GM13976 (cell line): ENCODE data around the gene GRM4.

Source experiments
- DNase-seq: peaks from one replicate; pipeline ENCODE4 v3.0.0; 2012; ENCODE audit warnings: low spot score
- in situ Hi-C: fragments of 300-500 bp; cut with MboI; formaldehyde crosslinking; loops from one replicate; pipeline ENCODE4 v1.12.0; 2022; ENCODE audit warnings: low sequenced_read_pairs, mixed read lengths, inconsistent platforms; ENCODE audit not compliant: unreplicated experiment
- TF ChIP-seq, protein P1 (sequence below): IDR thresholded peaks from 2 replicates; pipeline ENCODE4 v1.5.1; 2012; ENCODE audit warnings: borderline replicate concordance, mild to moderate bottlenecking; ENCODE audit not compliant: insufficient read depth; ENCODE audit errors: extremely low read depth, missing control alignments, control extremely low read depth

The GRM4 gene

DNA sequence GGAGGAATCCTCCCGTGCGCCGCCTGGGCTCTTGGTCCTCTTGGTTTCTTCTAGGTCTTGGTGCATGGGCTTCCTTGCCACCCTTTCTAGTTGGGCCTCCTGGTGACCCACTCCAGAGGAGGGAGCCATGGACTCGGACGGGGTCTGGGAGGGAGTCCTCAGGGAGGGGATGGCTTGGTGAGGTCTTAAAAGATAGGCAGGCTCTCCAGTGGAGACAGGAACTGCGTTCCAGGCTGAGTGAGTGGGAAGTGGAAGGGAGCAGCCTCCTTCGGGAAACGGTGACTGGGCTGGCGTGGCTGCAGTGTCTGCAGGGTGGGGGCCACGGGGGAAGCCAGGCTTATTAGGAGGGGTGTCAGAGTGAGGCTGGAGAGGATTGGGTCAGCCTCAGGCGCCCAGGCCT, 152.8 kb downstream of the GRM4 start:
- no peak for DNase-seq
- in situ Hi-C loops = no loop called here
- TF ChIP-seq, protein P1, sequence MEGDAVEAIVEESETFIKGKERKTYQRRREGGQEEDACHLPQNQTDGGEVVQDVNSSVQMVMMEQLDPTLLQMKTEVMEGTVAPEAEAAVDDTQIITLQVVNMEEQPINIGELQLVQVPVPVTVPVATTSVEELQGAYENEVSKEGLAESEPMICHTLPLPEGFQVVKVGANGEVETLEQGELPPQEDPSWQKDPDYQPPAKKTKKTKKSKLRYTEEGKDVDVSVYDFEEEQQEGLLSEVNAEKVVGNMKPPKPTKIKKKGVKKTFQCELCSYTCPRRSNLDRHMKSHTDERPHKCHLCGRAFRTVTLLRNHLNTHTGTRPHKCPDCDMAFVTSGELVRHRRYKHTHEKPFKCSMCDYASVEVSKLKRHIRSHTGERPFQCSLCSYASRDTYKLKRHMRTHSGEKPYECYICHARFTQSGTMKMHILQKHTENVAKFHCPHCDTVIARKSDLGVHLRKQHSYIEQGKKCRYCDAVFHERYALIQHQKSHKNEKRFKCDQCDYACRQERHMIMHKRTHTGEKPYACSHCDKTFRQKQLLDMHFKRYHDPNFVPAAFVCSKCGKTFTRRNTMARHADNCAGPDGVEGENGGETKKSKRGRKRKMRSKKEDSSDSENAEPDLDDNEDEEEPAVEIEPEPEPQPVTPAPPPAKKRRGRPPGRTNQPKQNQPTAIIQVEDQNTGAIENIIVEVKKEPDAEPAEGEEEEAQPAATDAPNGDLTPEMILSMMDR = no peak

DNA sequence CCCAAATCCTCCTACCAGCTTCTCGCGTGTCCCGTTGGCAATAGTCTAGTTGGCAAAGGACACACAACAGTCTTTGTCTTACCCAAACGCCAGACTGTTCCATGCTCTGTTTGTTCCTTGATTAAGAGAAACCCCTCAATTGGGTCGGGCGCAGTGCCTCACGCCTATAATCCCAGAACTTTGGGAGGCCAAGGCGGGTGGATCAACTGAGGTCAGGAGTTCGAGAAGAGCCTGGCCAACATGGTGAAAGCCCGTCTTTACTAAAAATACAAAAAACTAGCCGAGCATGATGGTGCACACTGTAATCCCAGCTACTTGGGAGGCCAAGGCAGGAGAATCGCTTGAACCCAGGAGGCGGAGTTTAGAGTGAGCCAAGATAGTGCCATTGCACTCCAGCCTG, 153.7 kb downstream of the GRM4 start:
- TF ChIP-seq, protein P1 = no peak
- in situ Hi-C loops = no loop called here
- DNase-seq = no peak

DNA sequence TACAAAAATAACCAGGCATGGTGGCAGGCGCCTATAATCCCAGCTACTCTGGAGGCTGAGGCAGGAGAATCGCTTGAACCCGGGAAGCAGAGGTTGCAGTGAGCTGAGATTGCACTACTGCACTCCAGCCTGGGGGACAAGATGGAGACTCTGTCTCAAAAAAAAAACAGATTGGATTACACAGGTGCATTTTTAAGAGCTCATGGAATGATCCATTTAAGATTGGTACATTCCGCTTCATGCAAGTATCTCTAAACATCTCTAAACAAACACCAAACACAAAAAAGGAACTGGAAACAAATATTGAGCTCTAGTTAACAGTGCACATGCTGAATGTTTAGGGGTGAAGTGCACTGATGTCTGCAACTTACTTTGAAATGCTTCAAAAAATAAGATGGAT, 154.3 kb downstream of the GRM4 start:
- no peak for DNase-seq
- in situ Hi-C loops = no loop called here
- TF ChIP-seq, protein P1 = no peak

DNA sequence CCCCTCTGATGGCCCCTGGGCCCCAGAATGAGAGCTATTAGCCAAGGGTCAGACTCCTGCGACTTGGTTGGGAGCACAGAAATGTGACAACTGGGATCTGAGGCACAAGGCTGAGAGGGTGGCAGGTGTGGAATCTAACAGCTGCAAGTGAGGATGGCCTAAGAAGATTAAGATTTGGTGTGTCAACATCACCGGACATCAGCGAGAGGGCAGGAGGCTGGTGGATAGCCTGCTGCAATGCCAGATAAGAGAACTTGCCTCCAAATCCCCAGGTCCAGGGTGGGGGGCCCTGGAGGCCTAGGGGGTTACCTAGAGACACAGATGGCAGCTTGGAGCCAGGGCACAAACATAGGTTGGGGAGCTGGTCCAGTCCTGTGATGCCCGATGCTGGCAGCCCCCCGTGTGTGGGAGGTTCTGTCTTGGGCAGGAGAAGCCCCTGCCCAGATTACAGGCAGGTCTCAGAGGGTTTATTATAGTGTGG, 155.8 kb downstream of the GRM4 start:
- in situ Hi-C loops = no loop called here
- TF ChIP-seq, protein P1 = no peak
- DNase-seq = no peak

DNA sequence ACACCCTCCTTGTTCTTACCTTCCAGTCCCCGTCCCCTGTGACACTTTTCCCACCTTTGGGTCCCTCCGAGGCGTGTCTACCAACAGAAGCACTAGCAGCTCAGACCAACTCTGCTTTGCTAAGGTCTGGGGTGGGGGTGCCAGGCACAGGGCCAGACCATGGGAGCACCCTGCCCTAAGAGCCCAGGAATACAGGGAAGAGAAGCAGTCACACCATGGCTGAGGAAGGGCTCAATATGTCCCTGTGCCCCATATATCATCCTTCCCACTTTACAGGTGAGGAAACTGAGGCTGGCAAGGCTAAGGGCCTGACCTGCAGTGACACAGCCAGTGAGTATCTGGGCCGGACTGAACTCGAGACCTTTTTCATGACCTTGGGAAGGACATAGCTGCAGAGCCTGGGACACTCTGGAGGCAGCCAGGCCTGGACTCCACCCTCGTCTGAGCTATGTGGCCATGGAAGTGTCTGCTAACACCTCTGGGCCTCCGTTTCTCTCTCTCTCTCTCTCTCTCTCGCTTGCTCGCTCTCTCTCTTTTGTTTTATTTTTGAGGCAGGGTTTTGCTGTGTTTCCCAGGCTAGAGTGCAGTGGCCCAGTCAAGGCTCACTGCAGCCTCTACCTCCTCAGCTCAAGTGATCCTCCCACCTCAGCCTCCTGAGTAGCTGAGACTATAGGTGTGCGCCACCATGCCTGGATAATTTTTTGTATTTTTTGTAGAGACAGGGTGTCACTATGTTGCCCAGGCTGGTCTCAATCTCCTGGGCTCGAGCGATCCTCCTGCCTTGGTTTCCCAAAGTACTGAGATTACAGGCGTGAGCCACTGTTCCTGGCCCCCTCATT, 156.7 kb downstream of the GRM4 start:
- in situ Hi-C loops = no loop called here
- TF ChIP-seq, protein P1 = no peak
- DNase-seq = no peak

DNA sequence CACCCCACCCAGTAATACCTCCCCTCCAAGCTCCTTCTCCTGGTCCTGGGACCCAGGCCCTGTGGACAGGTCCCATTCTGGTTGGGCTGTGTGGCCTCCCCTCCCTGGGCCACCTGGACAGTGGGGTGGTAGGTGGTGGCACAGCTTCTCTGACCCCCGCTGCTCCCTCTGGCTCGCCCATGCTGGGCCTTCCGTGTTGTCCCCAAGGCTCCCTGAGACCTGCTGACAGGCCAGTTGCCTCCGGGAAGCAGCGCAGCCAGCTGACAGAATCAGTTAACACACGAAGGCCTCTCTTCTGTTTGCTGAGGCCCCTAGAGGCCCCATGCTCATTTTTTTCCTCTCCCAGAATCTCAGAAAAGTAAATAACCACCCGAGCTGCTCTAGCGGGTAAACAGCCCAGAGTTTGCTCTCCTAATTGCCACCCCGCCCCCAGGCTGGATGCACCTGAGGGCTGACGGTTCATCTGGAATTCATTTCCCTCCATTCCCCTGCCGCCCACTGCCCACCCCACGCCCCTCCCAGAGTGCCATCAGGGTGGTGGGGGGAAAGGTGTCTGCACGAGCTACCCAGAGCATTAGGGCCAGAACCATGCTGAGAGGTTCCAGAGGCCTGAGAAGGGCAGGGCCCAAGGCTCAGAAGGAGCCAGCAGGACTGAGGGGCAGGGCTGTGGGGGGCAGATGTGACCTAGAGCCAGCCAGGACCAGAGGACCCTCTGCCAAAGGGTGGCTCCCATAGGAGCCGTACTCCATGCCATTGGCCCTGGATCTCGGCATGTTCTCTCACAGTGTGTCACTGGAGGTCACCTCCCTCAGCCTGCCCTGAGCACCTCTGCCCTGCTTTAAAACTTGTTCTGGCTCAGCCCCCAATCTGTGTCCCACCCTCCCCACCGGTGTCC, 157.5 kb downstream of the GRM4 start:
- in situ Hi-C loops = no loop called here
- DNase-seq = no peak
- TF ChIP-seq, protein P1 = no peak
